HepG2 (cell line): Measurements from ENCODE around the gene GOLPH3. TPM values are rescaled to one million over a fixed set of nuclear protein-coding genes. Genes with fewer than 3 reads are reported as not detected.

ENCODE experiments used
- CEBPB ChIP-seq: IDR thresholded peaks from 2 replicates; pipeline ENCODE4 v1.6.1; 2011; ENCODE audit warnings: low read depth, low read length, improper control_type of control experiment, borderline replicate concordance
- CTCF ChIP-seq: sonication (generic); formaldehyde crosslinking; IDR thresholded peaks from 2 replicates; pipeline ENCODE4 v1.5.0; 2020; ENCODE audit warnings: mild to moderate bottlenecking, missing genetic modification reagents, moderate library complexity
- DBP ChIP-seq: sonication (generic); formaldehyde crosslinking; IDR thresholded peaks from 2 replicates; pipeline ENCODE4 v1.4.0; 2020; ENCODE audit warnings: missing genetic modification reagents; ENCODE audit errors: not compliant biosample characterization
- E2F5 ChIP-seq: sonication (generic); formaldehyde crosslinking; conservative IDR thresholded peaks from 2 replicates; pipeline ENCODE4 v1.4.0; 2020; ENCODE audit warnings: missing genetic modification reagents
- GFI1 ChIP-seq: sonication (generic); formaldehyde crosslinking; IDR thresholded peaks from 2 replicates; pipeline ENCODE4 v1.5.0; 2020; ENCODE audit warnings: missing genetic modification reagents, mild to moderate bottlenecking, borderline replicate concordance
- KLF11 ChIP-seq: IDR thresholded peaks from 2 replicates; pipeline ENCODE4 v1.6.1; 2016; ENCODE audit warnings: missing compliant biosample characterization
- LRRFIP1 ChIP-seq: sonication (generic); formaldehyde crosslinking; conservative IDR thresholded peaks from 2 replicates; pipeline ENCODE4 v1.4.0; 2020; ENCODE audit warnings: missing genetic modification reagents
- MAFG ChIP-seq: sonication (generic); formaldehyde crosslinking; IDR thresholded peaks from 2 replicates; pipeline ENCODE4 v1.5.1; 2020; ENCODE audit warnings: mild to moderate bottlenecking, missing genetic modification reagents
- NCOR1 ChIP-seq: fragments of 200-600 bp; sonication (generic); IDR thresholded peaks from 2 replicates; pipeline ENCODE4 v1.7.0; 2017; ENCODE audit warnings: antibody characterized with exemption, low read length, borderline replicate concordance
- TAF1 ChIP-seq: sonication (generic); formaldehyde crosslinking; IDR thresholded peaks from 2 replicates; pipeline ENCODE4 v1.4.0; 2020; ENCODE audit warnings: missing genetic modification reagents
- TFAP4 ChIP-seq: sonication (generic); IDR thresholded peaks from 2 replicates; pipeline ENCODE4 v1.6.1; 2016; ENCODE audit warnings: low read depth, borderline replicate concordance
- TFE3 ChIP-seq: IDR thresholded peaks from 2 replicates; pipeline ENCODE4 v1.6.1; 2016
- ZNF362 ChIP-seq: sonication (generic); formaldehyde crosslinking; IDR thresholded peaks from 2 replicates; pipeline ENCODE4 v1.4.0; 2020; ENCODE audit warnings: missing genetic modification reagents, mild to moderate bottlenecking, borderline replicate concordance
- ZNF512 ChIP-seq: sonication (generic); formaldehyde crosslinking; IDR thresholded peaks from 2 replicates; pipeline ENCODE4 v1.4.0; 2020; ENCODE audit warnings: mild to moderate bottlenecking, missing genetic modification reagents
- ZNF577 ChIP-seq: sonication (generic); formaldehyde crosslinking; IDR thresholded peaks from 2 replicates; pipeline ENCODE4 v1.4.0; 2020; ENCODE audit warnings: mild to moderate bottlenecking, low read depth, missing genetic modification reagents, borderline replicate concordance
- ZNF619 ChIP-seq: sonication (generic); formaldehyde crosslinking; IDR thresholded peaks from 2 replicates; pipeline ENCODE4 v1.4.0; 2020; ENCODE audit warnings: mild to moderate bottlenecking, missing genetic modification reagents
- polyA plus RNA-seq, 8 experiments: library from polyadenylated mRNA; depleted of rRNA in 3 of 8; stranded (reverse) in 7 of 8; unstranded in 1 of 8; fragments of >200 nt; fragmentation: Illumina TruSeq in 4 of 8; extraction: Trizol in 4 of 8; gene quantifications; 2 replicates each; pipeline versions ENCODE4 v1.2.1 to v1.2.3, GENCODE V29; 2011 to 2016; ENCODE audit warnings: low read depth in 4 of 8, missing spikeins in 1 of 8, mixed read lengths in 1 of 8; ENCODE audit not compliant: insufficient read depth in 1 of 8
- total RNA-seq, 5 experiments: library from RNA; depleted of rRNA; stranded (reverse); fragments of >200 nt; fragmentation: Illumina TruSeq; extraction: Trizol; gene quantifications; 2 replicates each; pipeline ENCODE4 v1.2.3, GENCODE V29; 2016; ENCODE audit warnings: low read depth in 1 of 5

Gene GOLPH3
- total and polyA plus RNA-seq, 2 of the 13 experiments (the other 11 are each of a cell fraction or from before 2014, with no cell fraction given), result 59.5 to 84.5 TPM

- no peak for TF ChIP-seq TFE3 (CRISPR knock-in tag)
- TF ChIP-seq ZNF512 (CRISPR knock-in tag), result no peak
- no peak for TF ChIP-seq LRRFIP1 (CRISPR knock-in tag)
- 0 out of 2 replicates have a peak, but pooled peaks have one; percentile 24 for TF ChIP-seq NCOR1
- no peak for TF ChIP-seq KLF11
- TF ChIP-seq GFI1 (CRISPR knock-in tag), result peak; percentile 96
- TF ChIP-seq CEBPB, result peak; percentile 97
- no peak for TF ChIP-seq DBP (CRISPR knock-in tag)
- no peak for TF ChIP-seq ZNF577
- TF ChIP-seq CTCF (CRISPR knock-in tag), result no peak
- TF ChIP-seq E2F5 (CRISPR knock-in tag), result no peak
- no peak for TF ChIP-seq MAFG (CRISPR knock-in tag)
- no peak for TF ChIP-seq TAF1 (CRISPR knock-in tag)
- TF ChIP-seq ZNF619, result no peak
- no peak for TF ChIP-seq TFAP4
- TF ChIP-seq ZNF362 (CRISPR knock-in tag), result 0 out of 2 replicates have a peak, but pooled peaks have one; percentile 6
Measured at GRCh38 chr5:32201122-32201753, 27.1 kb upstream of the GOLPH3 start (continued).
